SK-N-SH (cell line): ENCODE results near the gene PPARD.

Experiments used
- CTCF ChIP-seq: fragments of 200-600 bp; sonication (generic); IDR thresholded peaks from 2 replicates; pipeline ENCODE4 v1.6.1; 2017; ENCODE audit warnings: antibody characterized with exemption, mild to moderate bottlenecking, moderate library complexity
- USF2 ChIP-seq: fragments of 150-350 bp; IDR thresholded peaks from 2 replicates; pipeline ENCODE4 v1.6.1; 2017; ENCODE audit warnings: antibody characterized with exemption, low read length, low read depth, borderline replicate concordance

GRCh38 chr6:35310265-35310831 lies 32.0 kb upstream of the PPARD start:
- TF ChIP-seq USF2 (no peak), CTCF (no peak)
